GM21360 (cell line): ENCODE measurements around the gene L3MBTL1.

Experiments used
- ATAC-seq: cut with Tn5 transposase; IDR thresholded peaks from one replicate; pipeline ENCODE4 v1.9.1; 2021; ENCODE audit warnings: mild to moderate bottlenecking, moderate library complexity; ENCODE audit not compliant: unreplicated experiment

Gene L3MBTL1

DNA sequence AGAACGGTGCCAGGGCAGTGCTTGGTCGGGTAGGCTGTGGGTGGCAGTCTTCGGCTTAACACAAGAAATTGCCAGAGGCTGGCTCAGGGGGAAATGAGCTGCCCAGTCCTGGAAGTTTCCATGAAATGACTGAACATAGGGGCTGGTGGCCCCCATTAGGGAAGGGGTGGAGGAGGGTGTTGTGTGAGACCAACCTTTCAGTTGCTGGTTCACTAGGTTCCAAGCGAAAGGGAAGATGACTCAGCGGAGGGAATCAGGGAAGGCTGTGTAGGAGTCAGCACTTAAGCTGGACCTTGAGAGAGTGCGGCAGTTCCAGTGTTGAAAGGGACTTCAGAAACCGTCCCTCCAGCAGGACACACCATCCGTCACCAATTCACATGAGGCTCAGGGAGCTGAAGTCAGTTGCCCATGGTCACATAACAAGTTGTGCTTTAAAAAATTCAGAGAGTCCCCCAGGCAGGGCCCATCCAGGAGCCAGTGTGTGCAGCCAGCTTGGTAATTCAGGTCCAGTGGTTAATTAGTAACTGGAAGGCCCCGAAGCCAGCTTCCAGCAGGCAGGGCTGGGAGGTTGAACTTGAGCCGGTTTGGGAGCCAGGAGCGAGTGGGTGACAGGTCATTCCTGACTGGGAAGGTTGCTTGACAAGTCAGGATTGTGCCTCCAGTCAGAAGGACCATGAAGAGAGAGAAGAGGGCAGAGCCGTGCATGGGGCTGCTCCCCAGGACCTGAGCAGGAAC is 51.1 kb downstream of the L3MBTL1 start, which contains the start of gene SGK2:
Gene SGK2, plus strand, starts transcription at position 616 of the 735 bp plus-strand sequence. CDS start 7,469 bp downstream, outside the sequence.
- ATAC-seq: no peak

DNA sequence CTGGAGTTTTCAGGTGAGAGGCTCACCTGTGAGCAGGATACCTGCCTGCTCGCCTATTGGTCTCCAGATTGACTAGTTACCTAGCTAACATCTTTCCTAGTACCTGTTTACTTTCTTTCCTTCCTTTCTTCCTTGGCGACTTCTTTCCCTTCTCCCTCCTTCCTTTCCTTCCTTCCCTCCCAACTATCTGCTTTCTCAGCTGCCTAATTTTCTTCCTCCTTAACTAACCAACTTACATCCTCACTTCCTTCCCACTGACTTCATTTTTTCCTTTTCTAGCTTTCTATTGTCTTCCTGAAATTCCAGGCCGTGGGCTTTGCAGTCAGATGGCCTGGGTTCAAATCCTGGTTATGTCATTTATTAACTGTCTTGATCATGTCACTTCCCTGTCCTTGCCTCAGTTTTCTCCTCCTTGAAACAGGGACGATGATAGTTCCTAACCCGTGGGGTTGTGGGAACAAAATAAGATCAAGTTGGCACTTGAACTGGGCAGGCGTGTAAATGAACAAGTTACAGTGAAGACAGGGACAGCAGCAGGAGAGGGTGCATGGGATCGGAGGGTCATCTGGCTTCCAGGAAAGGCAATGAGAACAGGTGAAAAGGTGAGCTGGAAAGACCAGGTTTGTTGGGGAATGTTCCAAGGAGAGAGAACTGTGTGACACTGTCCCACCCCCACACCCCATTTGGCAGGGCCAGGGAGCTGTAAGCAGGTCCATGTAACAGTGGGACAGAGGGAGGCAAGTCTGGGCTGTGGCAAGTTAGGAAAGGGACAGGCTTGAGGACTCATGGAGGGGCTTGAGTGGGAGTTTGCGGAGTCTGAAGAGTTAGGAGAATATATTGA is 51.9 kb downstream of the L3MBTL1 start:
- no peak for ATAC-seq

- ATAC-seq: no peak
Measured at GRCh38 chr20:43560974-43561373, 53.5 kb downstream of the L3MBTL1 start.

- ATAC-seq: no peak
Measured at GRCh38 chr20:43563429-43563828, 55.9 kb downstream of the L3MBTL1 start.

GRCh38 chr20:43563991-43564390 is 56.5 kb downstream of the L3MBTL1 start:
- ATAC-seq: no peak

- ATAC-seq: no peak
Measured at GRCh38 chr20:43564455-43564854, 57.0 kb downstream of the L3MBTL1 start.

DNA sequence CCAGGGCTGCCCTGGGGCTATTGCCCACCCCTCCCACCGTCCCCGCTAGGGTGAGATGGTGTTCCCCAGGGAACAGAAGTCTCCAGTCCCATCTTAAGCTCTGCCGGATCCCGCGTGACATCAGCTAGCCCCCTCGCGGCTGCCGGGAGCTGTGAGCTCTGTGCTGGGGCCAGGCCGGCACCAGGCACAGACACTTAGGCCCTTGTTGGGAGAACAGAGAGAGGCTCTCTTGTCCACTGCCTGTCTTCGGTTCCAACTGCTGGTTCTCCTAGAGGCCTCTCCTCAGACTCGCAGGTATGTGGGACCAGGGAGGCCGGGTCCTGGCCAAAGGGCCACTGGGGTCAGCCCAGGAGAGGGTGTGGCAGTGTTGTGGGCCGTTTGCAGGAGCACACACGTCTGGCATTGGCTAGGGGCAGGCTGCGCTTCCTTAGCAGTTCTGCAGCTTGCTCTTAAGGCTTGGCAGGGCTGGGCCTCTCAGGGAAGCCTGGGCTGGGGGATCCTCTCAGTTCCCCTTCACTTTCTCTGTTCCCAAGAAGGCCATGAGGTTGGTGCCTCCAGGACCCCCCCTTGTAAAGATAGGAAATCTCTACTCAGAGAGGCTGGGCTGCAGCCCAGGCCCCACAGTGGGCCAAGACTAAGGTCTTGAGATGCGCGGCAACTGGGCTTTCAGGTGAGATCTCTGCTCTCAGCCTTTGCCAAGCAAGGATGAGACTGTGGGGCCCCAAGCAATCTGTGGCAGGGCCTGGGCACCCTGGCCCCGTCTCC is 57.7 kb downstream of the L3MBTL1 start:
- ATAC-seq: no peak

GRCh38 chr20:43565758-43566104 is 58.2 kb downstream of the L3MBTL1 start:
- no peak for ATAC-seq

- ATAC-seq: no peak
Measured at GRCh38 chr20:43567477-43567876, 60.0 kb downstream of the L3MBTL1 start.

DNA sequence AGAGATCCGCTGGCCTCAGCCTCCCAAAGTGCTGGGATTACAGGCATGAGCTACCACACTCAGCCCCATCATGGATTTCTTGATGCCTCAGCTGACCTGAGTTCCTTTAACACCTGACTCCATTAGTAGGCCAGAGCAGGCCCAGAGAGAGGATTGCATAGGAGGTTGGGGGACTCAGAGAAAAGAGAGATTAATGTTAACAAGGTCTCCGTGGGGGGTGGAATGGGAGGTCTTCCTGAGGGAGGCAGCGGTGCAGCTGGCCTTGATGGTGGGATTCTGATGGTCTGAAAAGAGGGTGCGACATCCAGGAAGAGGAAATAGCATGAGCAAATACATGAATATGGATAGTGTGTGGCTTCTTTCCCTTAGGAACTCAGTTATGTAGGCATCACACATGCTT is 61.2 kb downstream of the L3MBTL1 start:
- no peak for ATAC-seq

DNA sequence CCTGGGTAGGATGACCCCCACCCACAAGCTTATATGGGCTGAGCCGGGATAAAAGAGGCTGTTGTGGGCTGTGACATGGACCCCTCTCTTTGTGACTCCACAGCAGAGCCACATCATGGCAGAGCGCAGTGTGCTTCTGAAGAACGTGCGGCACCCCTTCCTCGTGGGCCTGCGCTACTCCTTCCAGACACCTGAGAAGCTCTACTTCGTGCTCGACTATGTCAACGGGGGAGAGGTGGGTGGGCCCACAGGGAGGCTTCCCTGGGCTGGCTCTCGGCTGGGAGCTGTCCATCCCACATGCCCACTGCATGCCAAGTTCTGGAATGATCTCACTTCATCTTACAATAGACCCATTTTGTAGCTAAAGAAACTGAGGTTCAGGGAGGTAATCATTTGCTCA is 61.8 kb downstream of the L3MBTL1 start:
- no peak for ATAC-seq

- no peak for ATAC-seq
Measured at GRCh38 chr20:43570496-43570895, 63.0 kb downstream of the L3MBTL1 start.

- no peak for ATAC-seq
Measured at GRCh38 chr20:43571310-43571709, 63.8 kb downstream of the L3MBTL1 start.

- ATAC-seq: no peak
Measured at GRCh38 chr20:43571771-43572170, 64.3 kb downstream of the L3MBTL1 start.

GRCh38 chr20:43572891-43573290 is 65.4 kb downstream of the L3MBTL1 start:
- no peak for ATAC-seq

- no peak for ATAC-seq
Measured at GRCh38 chr20:43576108-43576507, 68.6 kb downstream of the L3MBTL1 start.

DNA sequence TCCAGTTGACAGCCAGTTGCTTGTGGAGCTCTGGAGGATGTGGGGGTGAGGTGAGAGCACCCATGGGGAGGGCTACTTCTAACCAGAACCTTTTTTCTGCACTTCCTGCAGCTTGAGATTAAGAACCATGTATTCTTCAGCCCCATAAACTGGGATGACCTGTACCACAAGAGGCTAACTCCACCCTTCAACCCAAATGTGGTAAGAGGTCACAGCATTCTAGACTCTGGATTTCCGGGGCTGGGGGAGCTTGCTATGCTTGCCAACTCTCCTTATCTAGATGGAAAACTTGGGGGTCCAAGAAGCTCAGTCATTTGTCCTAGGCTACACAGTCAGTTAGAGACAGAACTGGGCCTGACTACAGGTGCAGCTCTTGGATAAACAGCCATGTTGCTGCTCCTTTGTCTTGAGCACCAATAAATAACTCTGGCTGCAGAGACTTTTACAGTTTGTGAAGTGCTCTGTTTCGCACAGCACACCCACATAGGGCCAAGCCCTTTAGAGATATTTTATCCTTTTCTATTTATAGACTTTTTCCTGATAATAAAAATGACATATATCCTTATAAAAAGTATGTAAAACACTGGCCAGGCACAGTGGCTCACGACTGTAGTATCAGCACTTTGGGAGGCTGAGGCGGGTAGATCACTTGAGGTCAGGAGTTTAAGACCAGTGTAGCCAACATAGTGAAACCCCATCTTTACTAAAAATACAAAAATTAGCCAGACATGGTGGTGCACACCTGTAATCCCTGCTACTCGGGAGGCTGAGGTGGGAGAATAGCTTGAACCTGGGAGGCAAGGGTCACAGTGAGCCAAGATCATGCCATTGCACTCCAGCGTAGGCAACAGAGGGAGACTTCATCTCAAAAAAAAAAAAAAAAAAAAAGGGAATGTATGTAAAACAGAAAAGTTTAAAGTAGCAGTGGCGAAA is 72.6 kb downstream of the L3MBTL1 start:
- ATAC-seq: no peak

DNA sequence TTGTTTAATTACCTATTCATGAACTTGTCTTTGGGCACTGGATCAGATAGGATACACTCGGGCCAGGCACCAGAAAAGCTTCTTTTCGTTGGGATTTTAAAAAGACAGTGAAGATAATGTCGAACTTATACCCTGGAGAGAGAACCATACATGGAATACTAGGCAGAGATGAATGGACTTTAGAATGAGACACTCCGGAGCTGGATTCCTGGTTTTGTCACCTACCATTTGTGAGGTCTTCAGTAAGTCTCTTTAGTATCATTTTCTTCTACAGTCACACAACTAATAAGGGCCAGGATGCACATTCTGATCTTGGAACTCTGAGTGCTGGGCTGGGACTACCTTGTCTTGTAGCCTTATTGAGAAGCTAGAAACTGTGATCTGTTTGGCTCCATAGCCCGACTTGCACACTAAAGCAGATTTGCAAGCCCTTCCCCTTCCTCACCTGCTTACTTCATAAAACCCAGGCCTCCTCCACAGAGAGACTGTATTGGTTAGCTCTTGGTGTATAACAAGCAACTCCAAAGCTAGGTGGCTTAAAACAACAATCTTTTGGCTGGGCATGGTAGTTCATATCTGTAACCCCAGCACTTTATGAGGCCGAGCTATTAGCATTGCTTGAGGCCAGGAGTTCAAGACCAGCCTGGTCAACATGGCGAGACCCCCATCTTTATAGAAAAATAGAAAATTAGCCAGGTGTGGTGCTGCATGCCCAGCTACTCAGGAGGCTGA is 75.8 kb downstream of the L3MBTL1 start:
- ATAC-seq: no peak

DNA sequence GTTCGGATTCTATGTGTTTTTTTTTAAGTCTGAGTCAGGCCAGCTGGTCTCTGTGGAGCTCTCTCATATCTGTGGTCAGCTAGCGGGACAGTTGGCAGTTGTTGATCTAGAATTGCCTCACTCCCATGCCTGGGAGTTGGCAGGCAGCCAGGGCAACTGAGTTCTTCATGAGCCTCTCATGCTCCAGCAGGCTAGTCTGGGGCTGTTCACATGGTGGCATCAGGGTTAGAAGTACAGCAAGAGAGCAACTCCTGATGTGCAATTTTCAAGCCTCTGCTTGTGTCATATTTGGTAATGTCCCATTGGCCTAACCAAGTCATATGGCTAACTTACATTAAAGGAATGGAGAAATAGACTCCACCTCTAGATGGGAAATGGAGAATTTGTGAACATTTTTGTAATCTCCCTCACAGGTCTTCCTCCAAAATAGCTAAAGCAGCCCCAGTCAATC is 76.5 kb downstream of the L3MBTL1 start:
- ATAC-seq: no peak
